Endometrial microvascular endothelial cells (primary cell): Measurements from ENCODE around the gene REC8. TPM values are rescaled to one million over a fixed set of nuclear protein-coding genes. Genes with fewer than 3 reads are reported as not detected.

Source experiments
- in situ Hi-C: cut with HindIII; loops from 2 replicates; pipeline ENCODE4 v1.10.0; 2017; ENCODE audit warnings: low sequenced_read_pairs, low pct_unique_long_range_greater_than_20kb; ENCODE audit errors: inconsistent ontology term
- total RNA-seq: library from RNA; depleted of rRNA; stranded (reverse); fragments of >200 nt; gene quantifications from one replicate; pipeline ENCODE4 v1.2.3, GENCODE V29; 2015; ENCODE audit errors: inconsistent ontology term

REC8 gene
- total RNA-seq, 1 donor from 2014 or later = 2.6 TPM

DNA sequence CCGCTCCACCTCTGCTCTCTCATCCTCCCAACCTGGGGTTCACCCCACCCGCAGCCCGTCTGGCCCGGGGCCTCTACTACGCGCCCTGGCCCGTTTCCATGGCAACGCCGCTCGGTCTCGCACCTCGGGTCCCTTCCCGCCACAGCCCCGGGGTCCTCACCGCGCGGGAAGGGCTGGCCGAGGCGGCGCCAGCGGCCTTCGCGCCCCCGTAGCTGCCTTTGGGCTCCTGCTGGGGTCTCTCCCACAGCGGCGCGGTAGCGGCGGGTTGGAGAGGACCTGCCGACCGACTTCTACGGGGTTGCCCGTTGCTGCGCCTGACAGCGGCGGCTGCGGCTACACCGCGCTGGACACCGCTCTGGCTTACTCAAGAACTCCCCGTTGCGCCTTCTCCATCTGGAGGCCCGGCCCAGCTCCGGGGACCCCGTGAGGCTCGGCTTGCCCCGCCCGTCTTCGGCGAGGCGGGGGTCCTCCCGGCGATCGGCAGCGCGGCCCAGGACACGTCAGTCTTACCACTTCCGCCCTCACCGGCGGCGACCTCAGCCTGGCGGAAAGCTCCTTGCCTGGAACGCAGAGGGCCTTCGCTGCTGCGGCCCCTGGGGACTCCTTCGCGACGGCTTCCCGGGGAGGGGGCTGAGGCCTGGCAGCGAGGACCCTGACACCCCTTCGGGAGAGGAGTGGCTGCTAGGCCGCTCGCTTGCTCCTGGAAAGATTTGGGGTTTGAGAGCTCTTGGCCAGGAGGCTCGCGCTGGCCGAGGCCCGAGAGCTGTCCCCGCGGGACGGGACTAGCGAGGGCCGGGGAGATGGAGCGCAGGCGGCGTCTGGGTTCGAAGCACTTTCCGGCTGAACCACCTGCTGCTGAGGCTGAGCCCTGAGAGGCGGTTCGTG is 23.5 kb downstream of the REC8 start, which contains the start of gene TM9SF1:
TSS of gene TM9SF1 (minus strand) at position 256 of the 885 bp plus-strand sequence. CDS start 422 bp downstream, outside the sequence.
- in situ Hi-C loops = no loop called here

DNA sequence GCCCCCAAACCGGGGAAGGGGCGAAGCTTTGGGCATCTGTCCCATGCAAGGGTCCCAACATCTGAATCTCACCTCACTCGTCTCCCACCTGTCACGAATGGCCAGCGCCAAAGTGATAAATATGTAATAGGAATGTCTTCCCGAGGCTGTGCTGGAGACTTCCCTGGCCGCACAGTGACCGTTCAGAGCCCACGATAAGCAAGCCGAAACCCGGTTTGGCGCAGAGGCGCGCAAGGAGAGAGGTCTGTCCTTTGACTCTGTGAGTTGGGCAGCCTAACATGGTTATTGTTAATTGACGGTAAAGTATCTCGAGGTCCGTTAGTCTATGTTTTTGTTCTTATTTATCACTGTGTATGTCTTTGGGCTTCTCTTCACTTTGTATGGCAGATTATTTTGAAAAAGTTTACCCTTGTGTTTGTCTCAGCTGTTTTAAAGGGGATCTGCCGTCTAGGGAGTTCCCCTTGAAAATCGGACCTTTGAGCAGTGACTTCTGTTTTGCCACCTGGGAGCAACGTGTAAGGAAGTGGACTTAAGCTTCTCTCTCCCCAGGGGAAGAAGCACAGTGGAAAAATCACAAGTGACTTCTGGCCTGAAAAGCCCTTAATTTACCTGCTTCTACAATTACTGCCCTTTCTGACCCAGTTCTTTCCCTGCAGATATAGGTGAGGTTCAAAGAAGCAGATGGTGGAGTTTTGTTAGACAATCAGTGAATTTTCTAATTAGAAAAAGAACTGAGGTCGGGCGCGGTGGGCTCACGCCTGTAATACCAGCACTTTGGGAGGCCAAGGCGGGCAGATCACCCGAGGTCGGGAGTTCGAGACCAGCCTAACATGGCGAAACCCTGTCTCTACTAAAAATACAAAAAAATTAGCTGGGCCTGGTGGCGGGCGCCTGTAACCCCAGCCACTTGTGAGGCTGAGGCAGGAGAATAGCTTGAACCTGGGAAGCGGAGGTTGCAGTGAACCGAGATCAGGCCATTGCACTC is 24.5 kb downstream of the REC8 start:
- in situ Hi-C loops = no loop called here

DNA sequence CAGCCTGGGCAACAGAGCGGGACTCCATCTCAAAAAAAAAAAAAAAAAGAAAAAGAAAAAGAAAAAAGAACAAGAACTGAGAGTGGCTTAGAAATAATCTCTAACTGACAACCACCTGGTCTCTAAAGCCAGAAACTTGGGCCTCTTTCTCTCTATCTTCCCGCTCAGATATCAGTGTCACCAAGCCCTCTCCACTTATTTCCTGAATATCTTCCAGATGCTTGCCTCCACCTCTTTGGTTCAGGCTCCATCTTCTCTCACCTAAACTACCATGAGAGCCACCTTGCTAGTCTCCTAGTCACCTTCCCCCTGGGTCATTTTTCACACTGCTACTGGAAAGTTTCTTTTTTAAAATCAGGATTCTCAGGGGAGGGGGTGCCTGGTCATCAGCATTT is 25.2 kb downstream of the REC8 start:
- in situ Hi-C loops = no loop called here

DNA sequence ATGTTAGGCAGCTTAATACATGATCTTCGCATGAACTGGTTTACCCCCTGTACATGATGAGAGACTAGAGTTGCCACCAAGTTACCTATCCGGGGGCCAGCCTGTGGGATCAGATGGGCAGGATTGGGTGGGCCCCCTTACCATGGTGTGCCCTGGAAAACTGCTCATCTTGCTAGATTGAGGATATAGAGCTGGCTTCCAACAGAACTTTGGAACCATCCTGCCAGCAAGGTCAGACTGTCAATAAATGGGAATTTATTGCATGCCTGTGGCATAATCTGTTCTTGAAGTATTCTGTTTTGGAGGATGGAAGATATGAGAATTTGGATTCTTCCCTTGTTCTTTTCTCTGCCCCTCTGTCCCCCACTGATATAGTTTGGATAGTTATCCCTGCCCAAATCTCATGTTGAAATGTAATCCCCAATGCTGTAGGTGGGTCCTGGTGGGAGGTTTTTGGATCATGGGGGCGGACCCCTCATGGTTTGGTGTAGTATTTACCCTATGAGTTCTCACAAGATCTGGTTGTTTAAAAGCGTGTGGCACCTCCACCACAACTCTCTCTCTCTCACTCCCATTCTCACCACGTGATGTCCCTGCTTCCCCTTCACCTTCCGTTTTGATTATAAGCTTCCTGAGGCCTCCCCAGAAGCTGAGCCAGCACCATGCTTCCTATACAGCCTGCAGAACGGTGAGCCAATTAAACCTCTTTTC is 27.1 kb downstream of the REC8 start:
- in situ Hi-C loops = no loop called here

DNA sequence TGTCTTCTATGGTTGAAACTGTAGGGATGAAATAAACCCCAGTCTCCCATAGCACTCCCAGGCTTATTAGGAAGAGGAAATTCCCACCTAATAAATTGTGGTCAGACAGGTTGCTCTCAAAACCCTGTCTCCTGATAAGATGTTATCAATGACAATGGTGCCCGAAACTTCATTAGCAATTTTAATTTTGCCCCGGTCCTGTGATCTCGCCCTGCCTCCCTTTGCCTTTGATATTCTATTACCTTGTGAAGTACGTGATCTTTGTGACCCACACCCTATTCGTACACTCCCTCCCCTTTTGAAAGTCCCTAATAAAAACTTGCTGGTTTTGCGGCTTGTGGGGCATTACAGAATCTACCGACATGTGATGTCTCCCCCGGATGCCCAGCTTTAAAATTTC is 30.7 kb downstream of the REC8 start:
- in situ Hi-C loops = loop anchor here (10.0 kb wide), 1 partner anchor 92 kb away; the partner anchor contains the start of genes DHRS1 and NOP9

DNA sequence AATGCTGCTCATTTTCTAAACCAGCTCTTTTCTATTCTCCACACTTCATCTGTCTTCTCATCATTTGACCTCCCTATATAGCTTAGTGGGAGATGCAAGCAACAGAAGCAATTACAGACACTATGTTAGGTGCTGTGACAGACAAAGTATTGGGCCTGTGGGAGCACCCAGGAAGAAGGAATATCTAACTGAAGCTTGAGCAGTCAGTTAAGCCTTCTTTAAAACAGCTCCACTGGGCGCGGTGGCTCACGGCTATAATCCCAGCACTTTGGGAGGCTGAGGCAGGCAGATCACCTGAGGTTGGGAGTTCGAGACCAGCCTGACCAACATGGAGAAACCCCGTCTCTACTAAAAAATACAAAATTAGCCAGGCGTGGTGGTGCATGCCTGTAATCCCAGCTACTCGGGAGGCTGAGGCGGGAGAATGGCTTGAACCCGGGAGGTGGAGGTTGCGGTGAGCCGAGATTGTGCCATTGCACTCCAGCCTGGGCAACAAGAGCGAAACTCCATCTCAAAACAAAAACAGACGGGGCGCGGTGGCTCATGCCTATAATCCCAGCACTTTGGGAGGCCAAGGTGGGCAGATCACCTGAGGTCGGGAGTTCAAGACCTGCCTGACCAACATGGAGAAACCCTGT is 31.5 kb downstream of the REC8 start:
- in situ Hi-C loops = loop anchor here (10.0 kb wide), 1 partner anchor 91 kb away; the partner anchor contains the start of genes DHRS1 and NOP9

DNA sequence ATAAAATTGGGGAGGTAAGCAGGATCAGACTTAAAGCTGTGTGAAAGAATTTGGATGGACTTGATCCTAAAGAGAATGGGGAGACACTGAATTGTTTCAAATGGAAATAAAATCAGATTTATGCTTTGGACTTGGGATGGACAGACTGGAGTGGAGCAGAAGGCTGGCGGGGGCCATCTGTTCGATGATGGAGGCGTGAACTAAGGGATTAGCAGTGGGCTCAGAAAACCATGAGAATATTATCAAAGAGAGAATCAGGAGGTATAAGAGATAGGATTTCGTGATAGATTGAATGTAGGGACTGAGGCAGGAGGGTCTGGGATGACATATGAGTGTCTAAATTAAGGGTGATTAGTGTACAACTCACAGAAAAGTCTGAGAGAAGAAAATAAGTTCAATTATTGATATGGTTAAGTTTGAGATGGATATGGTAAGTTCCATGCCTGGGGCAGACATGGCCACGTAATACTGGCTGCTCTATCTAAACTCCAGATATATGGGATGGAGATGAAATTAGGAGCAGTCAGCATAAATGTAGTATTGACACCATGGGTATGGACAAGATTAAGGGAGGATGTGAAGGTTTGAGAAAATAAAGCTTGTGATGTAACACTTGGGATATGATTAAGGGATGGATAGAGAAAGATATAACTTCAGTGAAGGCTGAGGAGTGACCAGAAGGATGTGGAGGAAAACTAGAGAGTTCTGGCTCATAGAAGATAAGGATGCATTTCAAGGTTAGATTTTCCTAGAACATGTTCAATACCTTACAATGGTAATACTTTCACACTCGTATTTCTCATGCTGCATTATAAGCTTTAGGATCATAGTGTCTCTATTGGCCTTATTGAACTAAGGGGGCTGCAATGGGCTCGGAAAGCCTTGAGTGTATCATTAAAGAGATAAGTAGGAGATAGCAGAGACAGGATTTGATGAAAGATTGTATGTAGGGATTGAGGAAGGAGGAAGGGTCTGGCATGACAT is 32.6 kb downstream of the REC8 start:
- in situ Hi-C loops = loop anchor here (10.0 kb wide), 1 partner anchor 90 kb away; the partner anchor contains the start of genes DHRS1 and NOP9

DNA sequence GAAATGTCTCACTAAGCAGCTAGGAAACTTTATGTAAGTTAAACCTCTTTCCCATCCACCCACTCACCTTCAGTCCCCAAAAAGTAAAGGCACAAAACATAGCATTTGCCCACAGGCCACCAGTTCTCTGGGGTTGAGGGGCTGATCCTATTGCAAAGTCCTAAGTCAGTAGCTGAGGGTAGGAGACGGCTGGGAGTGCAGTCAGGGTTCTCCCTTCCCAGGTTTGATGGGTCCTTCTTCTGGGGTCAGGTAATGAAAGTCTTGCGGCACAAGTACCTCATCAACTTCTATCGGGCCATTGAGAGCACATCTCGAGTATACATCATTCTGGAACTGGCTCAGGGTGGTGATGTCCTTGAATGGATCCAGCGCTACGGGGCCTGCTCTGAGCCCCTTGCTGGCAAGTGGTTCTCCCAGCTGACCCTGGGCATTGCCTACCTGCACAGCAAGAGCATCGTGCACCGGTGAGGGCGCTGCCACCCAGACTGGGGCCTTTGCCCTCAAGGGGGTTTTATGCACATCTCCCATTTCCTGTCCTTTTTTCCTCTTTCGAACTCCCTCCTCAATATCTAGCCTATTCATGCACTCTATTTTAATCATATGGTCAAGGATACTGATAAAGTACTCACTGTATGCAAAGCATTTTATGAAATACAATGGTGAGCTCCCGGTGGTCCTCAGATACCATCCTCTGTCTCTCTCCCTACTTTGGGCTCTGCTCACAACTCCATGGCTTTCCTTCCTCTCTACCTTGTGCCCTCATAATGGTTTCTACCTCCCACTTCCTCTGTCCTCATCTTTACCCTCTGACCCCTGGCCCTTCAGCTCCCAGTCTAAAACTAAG is 34.6 kb downstream of the REC8 start:
- in situ Hi-C loops = loop anchor here (10.0 kb wide), 1 partner anchor 88 kb away; the partner anchor contains the start of genes DHRS1 and NOP9

DNA sequence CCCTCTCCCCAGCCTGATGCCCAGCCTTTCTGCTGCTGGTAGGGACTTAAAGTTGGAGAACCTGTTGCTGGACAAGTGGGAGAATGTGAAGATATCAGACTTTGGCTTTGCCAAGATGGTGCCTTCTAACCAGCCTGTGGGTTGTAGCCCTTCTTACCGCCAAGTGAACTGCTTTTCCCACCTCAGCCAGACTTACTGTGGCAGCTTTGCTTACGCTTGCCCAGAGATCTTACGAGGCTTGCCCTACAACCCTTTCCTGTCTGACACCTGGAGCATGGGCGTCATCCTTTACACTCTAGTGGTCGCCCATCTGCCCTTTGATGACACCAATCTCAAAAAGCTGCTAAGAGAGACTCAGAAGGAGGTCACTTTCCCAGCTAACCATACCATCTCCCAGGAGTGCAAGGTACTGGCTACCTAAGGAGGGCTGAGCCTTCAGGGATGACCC is 35.2 kb downstream of the REC8 start:
- in situ Hi-C loops = loop anchor here (10.0 kb wide), 1 partner anchor 88 kb away; the partner anchor contains the start of genes DHRS1 and NOP9

DNA sequence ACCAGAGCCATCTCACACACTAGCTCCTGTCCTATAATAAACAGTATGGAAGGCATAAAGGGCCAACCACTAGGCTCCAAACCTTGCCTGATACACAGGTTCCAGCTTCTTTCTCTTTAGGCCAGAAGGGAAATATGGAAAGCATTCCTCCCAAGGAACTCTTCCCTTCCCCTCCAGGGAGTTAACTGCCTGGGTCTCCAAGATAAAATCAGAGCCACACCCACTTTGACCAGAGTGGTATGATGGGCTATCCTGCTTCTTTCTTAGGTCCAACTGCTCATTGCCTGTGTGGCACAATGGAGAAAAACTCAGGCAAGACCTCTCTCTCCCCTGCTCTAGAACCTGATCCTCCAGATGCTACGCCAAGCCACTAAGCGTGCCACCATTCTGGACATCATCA is 35.7 kb downstream of the REC8 start:
- in situ Hi-C loops = loop anchor here (10.0 kb wide), 1 partner anchor 87 kb away; the partner anchor contains the start of genes DHRS1 and NOP9

DNA sequence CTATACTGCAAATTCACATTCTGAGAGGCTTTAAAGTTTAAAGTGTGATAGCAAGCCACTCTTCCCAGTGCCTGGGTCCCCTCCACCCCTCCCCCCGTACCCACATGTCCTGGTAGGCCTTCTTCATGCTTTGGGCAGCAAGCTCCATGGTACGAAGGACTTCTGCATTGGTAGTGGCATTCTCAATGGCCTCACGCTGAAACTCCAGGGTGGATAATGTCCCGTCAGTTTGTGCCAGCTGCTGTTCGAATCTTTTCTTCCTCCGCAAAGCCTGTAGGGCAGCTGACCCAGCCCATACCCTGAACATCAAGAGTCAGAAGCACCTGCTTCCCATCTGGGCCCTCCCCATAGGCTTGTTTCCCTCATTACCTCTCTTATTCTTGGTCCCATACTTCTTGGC is 39.4 kb downstream of the REC8 start:
- in situ Hi-C loops = no loop called here

DNA sequence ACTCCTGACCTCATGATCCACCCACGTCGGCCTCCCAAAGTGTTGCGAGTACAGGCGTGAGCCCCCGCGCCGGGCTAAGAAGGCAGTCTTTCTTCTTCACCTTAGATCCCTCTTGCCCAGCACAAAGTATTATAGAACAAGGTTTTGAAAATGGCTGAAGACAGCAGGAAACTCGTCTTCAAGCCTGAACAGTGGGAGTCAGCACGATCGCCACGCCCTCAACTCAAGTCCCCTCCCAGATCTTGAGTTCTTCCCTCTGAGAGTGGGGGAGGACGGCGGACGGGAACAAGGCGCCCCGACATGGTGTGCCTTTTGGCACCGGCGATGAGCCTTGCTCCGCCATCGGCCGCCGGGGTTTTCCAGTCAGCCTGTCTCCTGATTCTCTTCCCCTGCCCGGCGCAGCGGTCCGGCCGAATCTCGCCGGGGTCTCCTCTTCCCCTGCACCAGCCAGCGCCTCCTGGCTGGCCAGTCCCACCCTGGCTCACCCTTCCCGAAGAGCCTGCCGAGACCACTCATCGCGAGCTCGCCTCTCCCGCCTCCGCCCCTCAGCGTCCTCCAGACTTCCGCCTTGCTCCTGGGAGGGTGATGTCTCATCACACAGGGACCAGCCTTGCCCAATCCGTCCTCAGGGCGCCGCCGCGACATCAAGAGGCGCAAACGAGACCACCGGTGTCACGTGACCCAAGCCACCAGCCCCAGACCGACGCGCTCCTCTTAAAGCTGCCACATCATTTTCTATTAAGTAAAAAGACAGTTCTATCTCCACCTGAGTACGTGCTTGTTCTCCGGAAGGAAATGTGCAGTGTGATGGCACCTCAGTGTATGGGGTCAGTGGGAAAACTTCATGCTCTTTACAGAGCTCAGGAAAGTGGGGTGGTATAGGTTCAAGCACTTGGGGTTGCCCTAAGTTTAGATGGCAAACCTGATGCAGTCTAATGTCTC is 41.3 kb downstream of the REC8 start, which contains the start of gene CHMP4A:
TSS of gene CHMP4A (minus strand) at position 565 of the 942 bp plus-strand sequence. CDS start at position 516, 49 bp downstream.
- in situ Hi-C loops = no loop called here

DNA sequence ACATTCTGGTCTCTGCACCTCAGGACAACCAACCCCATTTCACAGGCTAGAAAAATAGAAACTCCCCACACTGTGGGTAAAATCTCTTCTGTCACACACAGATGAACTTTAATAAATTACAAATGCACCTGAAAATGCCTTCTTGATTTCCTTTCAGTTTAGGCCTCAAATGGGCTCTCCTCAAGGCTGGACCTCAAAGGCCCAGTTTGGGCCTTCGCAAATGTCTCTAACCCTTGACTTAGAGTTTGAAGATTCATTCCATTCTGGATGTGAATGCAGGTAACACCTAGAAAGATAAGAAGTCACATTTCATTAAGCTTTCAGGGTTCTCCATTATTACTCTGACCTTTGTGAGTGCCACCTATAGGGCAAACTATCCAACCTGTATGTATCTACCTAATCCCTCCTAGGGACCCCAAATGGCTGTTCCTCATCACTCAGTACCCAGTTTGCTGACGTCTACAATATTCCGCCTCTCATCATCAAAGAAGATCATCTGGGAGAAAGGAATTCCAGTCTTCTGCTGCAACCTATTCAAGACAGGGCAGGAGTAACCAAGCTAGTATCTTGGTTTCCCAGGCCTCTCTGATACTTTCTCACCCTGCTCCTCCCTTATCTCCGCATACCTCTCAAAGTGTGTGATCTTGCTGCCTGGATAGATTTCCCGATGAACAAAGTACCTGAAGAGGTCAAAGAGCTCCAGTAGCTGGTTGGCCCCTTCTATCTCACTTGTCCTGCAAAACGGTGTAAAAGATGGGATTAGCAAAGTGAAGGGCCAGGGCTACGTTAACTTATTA is 42.2 kb downstream of the REC8 start:
- in situ Hi-C loops = no loop called here
